M059J (cell line): Measurements from ENCODE around the gene PPP1R37. TPM values are rescaled to one million over a fixed set of nuclear protein-coding genes. Genes with fewer than 3 reads are reported as not detected.
"Not testable (repeated sequence)": the region's sequence is repeated elsewhere in the genome, so short reads cannot be mapped to it uniquely, and the experiment has no call there.

ENCODE experiments used
- DNase-seq: peaks from one replicate; pipeline ENCODE4 v3.0.0-alpha.2; 2012; ENCODE audit warnings: low read depth
- total RNA-seq: library from RNA; depleted of rRNA; stranded (reverse); fragments of >200 nt; shearing (Covaris generic); gene quantifications from 2 replicates; pipeline ENCODE4 v1.2.3, GENCODE V29; 2014

PPP1R37 gene
- total RNA-seq, 1 experiment from 2014 or later, result 44.8 TPM

GRCh38 chr19:45114116-45114515 lies 21.1 kb downstream of the PPP1R37 start:
- DNase-seq, result no peak

GRCh38 chr19:45115809-45116615 lies 23.0 kb downstream of the PPP1R37 start:
- DNase-seq, result no peak

- no peak for DNase-seq
Measured at GRCh38 chr19:45117167-45117594, 24.2 kb downstream of the PPP1R37 start.

GRCh38 chr19:45117671-45118070 lies 24.7 kb downstream of the PPP1R37 start:
- no peak for DNase-seq

GRCh38 chr19:45118106-45118505 lies 25.1 kb downstream of the PPP1R37 start:
- DNase-seq, result no peak

- DNase-seq, result not testable (repeated sequence)
Measured at GRCh38 chr19:45118591-45119355, 25.8 kb downstream of the PPP1R37 start.

GRCh38 chr19:45119582-45119981 lies 26.6 kb downstream of the PPP1R37 start:
- DNase-seq, result no peak

- DNase-seq, result no peak
Measured at GRCh38 chr19:45121827-45122345, 28.9 kb downstream of the PPP1R37 start.

GRCh38 chr19:45122832-45123231 lies 29.9 kb downstream of the PPP1R37 start:
- DNase-seq, result no peak

GRCh38 chr19:45123440-45123850 lies 30.5 kb downstream of the PPP1R37 start:
- DNase-seq, result no peak

- DNase-seq, result no peak
Measured at GRCh38 chr19:45124021-45124420, 31.0 kb downstream of the PPP1R37 start.

- DNase-seq, result no peak
Measured at GRCh38 chr19:45125360-45125759, 32.4 kb downstream of the PPP1R37 start.

- peak; percentile 52 for DNase-seq
Measured at GRCh38 chr19:45125975-45126493, 33.1 kb downstream of the PPP1R37 start.

GRCh38 chr19:45126654-45127053 lies 33.7 kb downstream of the PPP1R37 start:
- no peak for DNase-seq

GRCh38 chr19:45128146-45128545 lies 35.2 kb downstream of the PPP1R37 start:
- no peak for DNase-seq

GRCh38 chr19:45128806-45129205 lies 35.8 kb downstream of the PPP1R37 start:
- no peak for DNase-seq

- DNase-seq, result no peak
Measured at GRCh38 chr19:45130236-45130635, 37.3 kb downstream of the PPP1R37 start.

GRCh38 chr19:45130888-45131615 lies 38.1 kb downstream of the PPP1R37 start:
- DNase-seq, result no peak

- DNase-seq, result no peak
Measured at GRCh38 chr19:45133661-45134060, 40.7 kb downstream of the PPP1R37 start.

- DNase-seq, result no peak
Measured at GRCh38 chr19:45135176-45135885, 42.4 kb downstream of the PPP1R37 start.
